GM21390 (cell line): ENCODE data around the gene PACS1.
"Not testable (repeated sequence)": the region's sequence is repeated elsewhere in the genome, so short reads cannot be mapped to it uniquely, and the experiment has no call there.

ENCODE experiments used
- ATAC-seq: cut with Tn5 transposase; IDR thresholded peaks from one replicate; pipeline ENCODE4 v1.9.1; 2021; ENCODE audit not compliant: unreplicated experiment

Gene PACS1

DNA sequence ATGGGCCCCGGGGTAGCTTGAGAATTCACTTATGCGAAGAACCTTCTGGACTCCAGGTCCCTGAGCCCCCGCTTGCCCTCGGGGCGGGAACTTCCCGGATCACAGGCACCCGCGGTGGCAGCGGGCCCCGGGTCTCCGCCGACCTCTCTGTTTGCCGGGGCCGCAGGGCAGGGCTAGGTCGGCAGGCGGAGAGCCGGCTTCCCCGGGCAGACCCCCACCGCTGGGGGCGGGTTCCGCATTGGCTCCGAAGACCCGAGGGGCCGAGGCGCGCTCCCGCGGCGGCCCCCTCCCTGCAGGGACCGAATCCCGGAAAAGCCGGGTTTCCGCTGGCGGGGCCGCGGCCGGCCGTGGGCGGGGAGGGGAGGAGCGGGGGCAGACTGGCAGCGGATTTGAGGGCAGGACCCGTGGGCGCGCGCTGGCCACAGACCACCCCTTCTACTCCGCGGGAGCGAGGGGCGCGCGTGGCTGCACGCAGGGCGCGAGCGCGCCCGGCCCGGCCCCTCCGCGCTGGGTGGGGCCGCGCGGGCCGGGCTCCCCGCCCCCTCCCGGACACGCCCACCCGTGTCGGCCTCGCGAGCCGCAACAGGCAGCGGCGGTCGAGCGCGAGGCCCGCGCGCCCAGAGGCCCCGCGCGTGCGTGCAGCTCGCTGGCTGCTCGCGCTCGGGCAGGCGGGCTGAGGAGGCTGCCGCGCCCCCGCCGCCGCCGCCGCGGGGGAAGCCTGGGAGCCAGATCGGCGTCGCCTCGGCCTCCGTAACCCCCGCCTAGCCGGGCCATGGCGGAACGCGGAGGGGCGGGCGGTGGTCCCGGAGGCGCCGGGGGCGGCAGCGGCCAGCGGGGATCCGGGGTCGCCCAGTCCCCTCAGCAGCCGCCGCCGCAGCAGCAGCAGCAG lies at the start of gene PACS1:
PACS1 (plus strand) TSS at position 558 of the 889 bp plus-strand sequence; CDS start at position 773, 215 bp downstream.
- peak; percentile 58 for ATAC-seq

DNA sequence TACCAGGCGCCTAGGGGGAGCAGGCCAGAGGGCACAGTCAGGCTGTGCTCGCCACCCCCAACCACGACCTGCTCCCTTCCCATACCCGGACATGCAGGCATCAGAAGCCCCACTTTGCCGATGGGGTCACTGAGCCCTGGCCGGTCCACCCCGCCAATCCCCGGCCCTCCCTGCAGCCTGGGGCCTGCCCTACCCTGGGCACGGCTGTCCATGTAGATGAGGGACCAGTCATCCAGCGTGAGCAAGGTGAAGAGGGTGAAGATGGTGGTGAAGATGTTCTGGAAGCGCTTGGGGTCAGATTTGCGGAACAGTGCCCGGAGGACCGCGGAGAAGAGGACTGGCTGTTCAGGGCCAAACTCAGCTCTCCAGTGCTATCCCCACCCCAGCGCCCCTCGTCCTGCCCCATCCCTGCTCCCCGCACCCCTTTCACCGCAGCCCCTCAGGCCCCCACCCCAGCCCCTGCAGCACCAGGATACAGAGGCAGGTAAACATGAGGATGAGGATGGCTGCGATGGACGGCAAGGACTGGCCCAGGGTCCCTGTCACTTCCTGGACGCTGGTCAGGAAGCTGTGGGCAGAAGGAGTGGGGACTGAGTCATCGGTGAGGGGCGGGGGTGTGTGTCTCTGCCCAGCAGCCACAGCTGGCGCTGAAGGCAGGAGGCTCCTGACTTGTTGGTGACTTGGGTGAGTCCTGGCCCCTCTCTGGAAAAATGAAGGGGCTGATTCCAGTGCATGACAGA lies 49.3 kb upstream of the PACS1 start:
- no peak for ATAC-seq

DNA sequence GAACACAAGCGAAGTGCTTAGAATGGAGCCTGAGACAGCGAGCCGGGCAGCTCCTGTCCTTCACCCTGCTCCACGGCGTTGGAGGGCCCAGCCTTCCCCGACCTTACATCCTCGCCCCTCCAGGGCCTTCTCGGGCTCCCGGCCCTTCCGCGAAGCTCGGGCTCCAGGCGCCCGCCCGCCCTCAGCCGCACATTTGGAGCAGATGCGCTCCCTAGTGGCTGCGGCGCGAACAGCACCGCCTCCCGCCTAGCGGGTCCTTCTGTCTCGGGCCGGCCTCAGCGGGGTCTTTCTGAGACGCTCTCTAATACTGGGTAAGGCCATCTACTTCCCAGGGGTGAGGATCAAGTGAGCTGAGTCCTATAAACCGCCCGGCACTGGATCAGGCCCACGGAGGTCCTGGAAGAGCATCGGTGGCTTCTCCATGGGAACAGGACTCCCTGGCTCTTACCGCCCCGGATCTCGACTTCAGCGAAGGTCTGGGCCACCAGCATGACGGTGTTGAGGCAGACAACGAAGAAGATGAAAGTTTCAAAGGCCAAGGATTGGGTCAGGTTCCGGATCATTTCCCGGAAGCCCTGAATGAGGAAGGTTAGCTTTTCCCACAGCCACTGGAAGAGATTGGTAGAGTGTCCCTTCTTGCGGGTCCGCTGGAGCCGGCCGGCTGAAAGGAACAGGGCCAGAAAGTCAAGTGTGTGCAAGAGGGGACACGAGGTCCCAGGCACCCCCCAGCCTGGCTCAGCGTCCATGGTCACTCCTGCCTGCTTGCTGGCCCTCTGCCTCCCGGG lies 47.5 kb upstream of the PACS1 start:
- ATAC-seq, result no peak

DNA sequence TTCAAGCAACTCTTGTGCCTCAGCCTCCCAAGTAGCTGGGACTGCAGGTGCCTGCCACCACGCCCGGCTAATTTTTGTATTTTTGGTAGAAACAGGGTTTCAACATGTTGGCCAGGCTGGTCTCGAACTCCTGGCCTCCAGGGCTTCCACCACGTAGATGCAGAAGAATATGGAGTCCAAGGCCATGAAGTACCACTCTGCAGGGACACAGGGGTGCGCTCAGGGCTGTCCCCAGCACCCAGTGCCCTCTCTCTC lies 47.0 kb upstream of the PACS1 start:
- not testable (repeated sequence) for ATAC-seq

DNA sequence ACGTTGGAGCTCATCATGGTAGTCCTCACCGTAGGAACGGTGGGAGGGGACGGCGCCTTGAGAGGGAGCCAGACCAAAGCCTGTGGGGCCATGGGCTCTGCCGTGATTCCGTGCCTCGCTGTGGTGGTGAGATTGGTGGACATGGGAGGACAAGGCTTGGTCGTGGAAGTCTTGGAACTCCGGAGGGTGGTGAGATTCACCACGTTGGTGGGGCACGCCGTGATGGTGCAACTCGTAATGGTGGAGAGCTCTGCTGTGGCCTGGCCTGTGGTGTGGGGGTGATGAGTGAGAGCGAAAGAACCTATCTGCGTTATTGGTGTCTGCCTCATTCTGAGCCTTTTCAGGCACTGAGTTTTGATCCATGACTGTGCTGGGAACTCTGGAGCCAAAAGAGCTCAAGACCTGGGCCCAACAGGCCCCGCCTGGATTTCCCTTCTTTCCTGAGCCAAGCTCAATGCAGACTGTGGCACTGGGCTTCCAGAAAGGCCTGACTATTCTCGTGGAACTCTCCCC lies 44.0 kb upstream of the PACS1 start, which contains the start of gene CATSPER1:
CATSPER1 (minus strand) TSS at position 463 of the 513 bp plus-strand sequence; CDS start at position 363, 100 bp downstream.
- ATAC-seq, result no peak

DNA sequence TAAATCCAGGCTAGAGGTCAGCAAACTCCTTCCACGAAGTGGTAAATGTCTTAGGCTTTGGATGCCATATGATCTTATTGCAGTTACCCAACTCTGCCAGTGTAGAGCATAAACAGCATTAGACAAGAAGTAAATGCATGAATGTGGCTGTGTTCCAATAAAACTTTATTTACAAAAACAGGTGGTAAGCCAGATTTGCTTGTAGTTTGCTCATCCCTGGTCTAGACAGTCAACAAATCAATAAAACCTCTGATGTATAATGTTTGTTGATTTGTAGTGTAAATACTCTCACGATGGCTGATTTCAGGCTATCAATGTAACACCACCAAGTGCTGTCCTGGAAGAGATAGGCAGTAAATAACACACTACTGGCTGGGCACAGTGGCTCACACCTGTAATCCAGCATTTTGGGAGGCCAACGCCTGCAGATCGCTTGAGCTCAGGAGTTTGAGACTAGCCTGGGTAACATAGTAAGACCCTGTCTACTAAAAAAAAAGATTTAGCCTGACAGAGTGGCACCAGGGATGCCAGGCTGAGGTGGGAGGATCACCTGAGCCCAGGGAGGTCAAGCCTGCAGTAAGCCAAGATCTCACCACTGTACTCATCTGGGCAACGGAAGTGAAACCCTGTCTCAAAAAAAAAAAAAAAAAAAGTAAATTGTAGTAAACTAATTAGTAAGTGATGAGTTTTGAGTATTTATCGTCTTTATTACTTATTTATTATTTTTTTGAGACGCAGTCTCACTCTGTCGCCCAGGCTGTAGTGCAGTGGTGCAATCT lies 36.9 kb upstream of the PACS1 start:
- ATAC-seq, result no peak

DNA sequence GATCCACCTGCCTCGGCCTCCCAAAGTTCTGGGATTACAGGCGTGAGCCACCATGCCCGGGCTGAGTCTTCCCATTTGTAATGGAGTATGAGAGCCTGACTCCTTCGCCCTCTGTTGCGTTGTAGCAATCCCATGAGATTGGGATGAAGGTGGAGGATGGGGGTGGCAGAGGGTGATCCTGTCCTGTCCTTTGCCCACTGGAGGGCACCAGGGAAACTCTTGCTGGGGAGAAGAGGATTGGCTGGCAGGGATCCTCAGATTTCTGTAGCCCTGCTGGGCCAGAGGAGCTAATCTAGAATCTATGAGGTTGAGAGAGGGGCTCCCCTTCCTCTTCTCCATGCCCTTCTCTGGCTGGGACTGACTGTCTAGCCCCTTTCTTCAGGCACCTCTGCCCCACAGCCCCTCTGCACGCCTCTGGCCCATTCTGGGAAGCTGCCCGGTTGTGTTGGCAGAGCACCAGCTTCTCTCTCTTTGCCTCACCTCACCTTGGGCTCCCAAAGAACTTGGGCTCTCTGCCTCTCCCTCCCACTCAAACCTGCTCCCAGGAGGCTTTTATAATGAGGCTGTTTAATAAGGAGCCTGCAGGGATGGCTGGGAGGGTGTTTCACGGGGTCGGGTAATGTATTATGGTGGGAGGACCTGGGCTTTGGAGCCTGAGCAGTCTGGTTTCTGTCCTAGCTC lies 34.3 kb upstream of the PACS1 start:
- ATAC-seq, result no peak

DNA sequence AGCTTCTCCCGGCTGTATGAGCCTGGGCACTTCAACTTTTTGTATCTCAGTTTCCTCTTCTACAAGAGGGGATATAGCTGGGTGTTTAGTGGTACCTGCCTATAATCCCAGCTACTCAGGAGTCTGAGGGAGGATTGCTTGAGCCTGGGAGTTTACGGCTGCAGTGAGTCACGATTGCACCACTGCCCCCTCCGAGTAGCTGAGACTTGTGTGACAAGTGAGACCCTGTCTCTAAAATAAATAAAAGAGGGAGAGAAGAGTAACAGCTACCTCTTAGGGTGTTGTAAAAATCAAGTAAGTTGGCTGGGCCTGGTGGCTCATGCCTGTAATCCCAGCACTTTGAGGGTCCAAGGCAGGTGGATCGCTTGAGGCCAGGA lies 33.8 kb upstream of the PACS1 start:
- ATAC-seq, result no peak

DNA sequence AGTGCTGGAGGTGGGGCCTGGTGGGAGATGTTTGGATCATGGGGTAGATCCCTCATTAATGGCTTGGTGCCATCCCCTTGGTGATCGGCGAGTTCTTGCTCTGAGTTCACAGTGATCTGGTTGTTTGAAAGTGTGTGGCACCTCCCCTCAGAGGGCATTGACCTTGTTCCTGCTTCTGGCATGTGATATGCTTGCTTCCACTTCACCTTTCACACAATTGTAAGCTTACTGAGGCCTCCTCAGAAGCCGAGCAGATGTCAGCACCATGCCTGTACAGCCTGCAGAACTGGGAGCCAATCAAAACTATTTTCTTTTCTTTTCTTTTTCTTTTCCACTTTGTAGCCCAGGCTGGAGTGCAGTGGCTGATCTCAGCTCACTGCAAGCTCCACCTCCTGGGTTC lies 32.7 kb upstream of the PACS1 start:
- no peak for ATAC-seq

DNA sequence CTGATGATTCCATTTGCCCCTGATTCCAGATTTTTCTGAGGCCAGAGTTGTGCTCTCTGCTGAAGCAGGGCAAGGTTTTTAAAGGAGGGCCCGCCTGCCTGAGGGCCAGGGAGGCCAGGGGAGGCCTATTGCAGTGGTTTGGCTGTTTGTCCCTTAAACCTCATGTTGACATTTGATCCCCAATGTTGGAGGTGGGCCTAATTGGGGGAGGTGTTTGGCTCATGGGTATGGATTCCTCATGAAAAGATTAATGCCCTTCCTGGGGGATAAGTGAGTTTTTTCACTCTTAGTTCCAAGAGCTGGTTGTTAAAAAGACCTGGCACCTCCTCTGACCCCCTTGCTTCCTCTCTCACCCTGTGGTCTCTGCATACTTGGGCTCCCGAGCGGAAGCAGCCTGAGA lies 30.3 kb upstream of the PACS1 start:
- no peak for ATAC-seq

DNA sequence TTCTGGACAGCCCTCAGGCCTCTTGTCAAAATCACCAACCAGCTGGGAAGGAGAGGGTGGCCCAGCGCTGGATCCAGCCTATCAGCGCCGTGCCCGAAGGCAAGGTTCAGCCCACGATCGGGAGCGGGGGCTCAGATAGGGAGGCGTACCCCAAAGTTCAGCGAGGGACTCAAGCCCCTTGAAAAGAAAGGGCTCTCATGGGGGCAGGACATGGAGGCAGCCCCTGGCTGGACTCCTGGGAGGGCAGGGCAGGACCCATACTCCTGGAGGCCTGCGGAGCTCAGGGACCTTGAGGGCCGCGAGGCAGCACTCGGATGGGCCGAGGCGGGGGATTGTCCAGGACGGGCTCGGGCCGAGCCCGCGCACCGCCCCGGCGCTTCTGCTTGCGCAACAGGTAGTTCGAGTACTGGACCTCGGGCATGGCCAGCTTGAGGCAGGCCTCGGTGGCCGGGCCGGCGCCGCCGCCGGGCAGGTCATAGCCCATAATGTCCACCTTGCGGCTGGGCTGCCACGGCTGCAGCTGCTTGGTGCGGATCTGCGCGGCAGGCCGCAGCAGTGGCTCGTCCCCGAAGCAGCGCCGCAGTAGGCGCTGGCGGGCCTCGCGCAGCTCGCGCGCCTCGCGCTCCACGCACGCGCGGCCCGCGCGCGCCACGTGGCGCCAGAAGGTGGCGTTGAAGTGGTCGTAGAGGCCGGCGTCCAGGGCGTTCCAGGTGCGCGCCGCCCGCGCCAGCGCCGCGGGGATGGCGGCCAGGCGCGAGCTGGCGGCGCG lies 27.7 kb upstream of the PACS1 start:
- ATAC-seq, result no peak

DNA sequence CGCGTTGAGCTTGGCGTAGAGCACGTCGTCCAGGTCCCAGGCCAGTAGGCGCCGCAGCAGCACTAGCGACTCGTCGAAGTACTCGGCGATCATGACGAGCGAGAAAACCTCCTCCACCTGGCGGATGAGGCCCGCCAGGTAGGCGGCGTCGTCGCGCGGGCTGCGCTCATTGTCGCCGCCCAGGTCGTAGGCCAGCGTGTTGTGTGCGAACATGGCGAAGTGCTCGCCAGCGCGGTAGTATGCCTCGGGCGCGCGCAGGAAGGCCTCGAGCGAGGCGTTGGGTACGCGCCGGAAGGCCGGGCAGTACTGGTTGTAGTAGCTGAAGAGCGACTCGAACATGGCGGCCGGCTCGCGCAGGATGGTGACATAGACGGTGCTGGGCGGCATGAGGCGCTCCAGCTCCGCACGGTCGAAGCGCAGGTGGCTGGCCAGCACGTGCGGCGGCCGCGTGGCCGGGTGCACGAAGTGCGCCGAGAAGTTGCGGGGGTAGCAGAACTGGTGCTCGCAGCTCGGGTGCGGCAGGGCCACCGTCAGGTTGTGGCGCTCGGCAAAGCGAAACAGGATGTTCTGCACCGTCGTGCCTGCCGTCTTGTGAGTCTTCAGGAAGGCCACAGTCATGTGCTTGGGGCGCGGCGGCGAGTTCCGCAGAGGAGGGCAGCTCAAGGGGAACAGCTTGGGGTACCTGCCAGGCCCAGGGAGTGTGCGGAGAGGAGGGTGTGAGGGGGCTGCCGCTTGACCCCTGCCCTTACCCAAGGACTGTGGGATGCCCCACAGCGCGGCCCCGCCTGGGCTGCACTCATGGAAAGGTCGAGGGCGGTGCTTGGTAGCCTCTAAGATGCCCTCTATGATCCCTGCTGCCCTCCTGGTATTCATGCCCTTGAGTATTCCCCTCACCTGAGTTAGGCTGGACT lies 26.8 kb upstream of the PACS1 start:
- ATAC-seq, result no peak

DNA sequence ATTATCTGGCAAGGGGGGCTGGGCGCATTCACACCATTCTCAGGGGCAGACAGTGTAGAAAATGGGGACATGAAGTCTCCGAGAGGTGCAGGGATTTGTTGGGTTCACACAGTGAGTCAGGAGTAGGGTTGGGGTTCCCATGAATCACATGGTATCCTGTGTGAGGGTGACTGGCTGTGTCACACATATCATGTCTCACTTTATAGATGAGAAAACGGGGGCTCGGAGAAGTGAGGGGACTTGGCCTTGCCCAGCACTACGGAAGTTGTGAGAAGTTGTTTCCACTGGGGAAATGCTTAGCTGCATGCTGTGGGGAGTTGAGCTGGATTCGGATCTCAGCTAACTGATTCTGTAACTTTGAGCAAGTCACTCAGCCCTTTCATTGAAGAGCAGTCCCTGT lies 25.3 kb upstream of the PACS1 start:
- ATAC-seq, result no peak

DNA sequence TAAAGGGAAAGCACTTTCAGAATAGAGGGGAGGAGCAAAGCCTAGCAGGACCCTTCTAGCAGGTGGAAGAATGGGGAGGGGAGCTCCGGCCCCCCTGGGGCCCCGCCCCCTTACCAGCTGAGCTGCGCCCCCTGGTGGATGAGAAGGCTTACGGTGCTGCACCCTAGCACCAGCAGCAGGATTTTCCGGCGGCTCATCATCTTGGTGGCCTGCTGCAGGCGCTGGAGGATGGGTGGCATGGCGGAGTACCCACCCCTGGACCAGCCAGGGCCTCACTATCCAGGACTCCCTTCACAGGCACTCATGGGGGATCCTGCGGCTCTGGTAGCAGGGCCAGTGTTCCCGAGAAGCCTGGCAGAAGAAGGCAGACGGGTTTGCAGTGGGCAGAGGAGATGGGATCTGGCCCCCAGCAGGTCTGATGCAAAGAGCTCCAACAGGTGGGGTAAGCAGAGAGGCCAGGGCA lies 24.9 kb upstream of the PACS1 start:
- peak; percentile 46 for ATAC-seq

DNA sequence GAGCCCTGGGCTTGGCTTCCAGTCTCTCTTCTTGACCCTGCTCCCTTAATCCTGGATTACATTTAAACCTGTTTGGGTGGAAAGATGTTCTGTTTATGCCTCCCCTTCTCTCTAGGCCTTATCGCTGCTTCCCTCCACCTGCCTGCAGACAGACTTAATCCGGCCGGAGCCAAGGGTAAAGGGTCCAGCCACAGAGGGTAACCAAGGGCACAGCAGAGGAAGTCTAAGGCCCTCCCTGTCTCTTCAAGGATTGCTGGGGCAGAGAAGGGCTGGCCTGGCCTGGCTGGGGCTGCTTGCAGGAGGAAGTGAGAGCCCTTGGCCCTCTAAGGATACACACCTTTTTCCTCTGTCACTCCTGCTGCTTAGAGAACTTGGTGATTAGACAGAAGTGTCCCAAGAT lies 23.2 kb upstream of the PACS1 start:
- no peak for ATAC-seq

DNA sequence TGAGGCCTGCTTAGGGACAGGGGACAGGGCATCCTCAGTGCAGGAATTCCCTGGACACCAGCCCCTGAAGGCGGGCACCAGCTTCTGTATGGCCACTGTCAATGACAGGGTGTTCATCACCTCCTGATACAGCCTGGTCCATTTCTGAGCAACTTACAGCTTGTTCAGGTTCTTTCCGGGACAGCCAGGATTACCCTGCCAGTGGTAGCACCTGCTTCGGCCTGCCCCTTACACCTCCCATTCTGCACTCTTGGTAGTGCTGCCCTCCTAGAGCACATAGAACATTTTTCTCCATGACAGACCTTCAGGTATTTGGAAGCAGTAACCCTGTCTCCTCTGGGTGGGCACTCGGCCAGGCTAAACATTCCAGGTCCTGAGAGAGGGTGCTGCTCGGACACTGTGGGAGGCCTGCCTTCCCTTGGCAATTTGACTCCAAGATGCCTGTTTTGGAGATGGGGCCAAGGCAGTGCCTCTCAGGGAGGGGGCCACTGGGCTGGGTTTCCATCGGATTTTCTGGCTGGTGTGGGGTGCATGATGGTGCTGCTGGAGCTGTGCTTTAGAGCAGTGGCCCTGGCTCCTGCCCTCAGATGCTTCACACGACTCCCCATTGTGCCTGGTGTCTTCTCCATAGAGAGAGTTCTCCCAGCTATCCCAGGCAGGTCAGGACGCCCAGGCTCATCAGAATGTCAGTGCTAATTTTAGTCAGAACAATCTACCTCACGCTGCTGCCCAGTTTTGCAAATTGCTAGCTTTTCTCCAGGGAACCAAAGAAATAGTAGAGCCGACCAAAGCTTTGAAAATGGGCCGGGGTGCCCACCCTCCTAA lies 22.3 kb upstream of the PACS1 start:
- ATAC-seq, result no peak
